HG03520 (cell line): ENCODE results near the gene KCTD21.

Experiments used
- ATAC-seq: cut with Tn5 transposase; IDR thresholded peaks from one replicate; pipeline ENCODE4 v1.9.1; 2021; ENCODE audit warnings: mild to moderate bottlenecking, moderate library complexity; ENCODE audit not compliant: unreplicated experiment

KCTD21 gene

GRCh38 chr11:78219493-78220217, 31.2 kb upstream of the KCTD21 start:
- ATAC-seq = no peak

- no peak for ATAC-seq
Observed at GRCh38 chr11:78218707-78219492, 30.5 kb upstream of the KCTD21 start.

GRCh38 chr11:78217650-78218541, 29.5 kb upstream of the KCTD21 start:
- no peak for ATAC-seq

GRCh38 chr11:78216571-78217287, 28.3 kb upstream of the KCTD21 start:
- ATAC-seq = no peak

- ATAC-seq = no peak
Observed at GRCh38 chr11:78216021-78216420, 27.6 kb upstream of the KCTD21 start.

- no peak for ATAC-seq
Observed at GRCh38 chr11:78214331-78215194, 26.1 kb upstream of the KCTD21 start.

- no peak for ATAC-seq
Observed at GRCh38 chr11:78213526-78214330, 25.3 kb upstream of the KCTD21 start.

- ATAC-seq = no peak
Observed at GRCh38 chr11:78212586-78213371, 24.4 kb upstream of the KCTD21 start.

- ATAC-seq = no peak
Observed at GRCh38 chr11:78211565-78211964, 23.1 kb upstream of the KCTD21 start.

GRCh38 chr11:78210000-78210608, 21.7 kb upstream of the KCTD21 start:
- no peak for ATAC-seq

- ATAC-seq = no peak
Observed at GRCh38 chr11:78209478-78209877, 21.1 kb upstream of the KCTD21 start.

- ATAC-seq = no peak
Observed at GRCh38 chr11:78208257-78209165, 20.1 kb upstream of the KCTD21 start.

GRCh38 chr11:78207532-78208256, 19.3 kb upstream of the KCTD21 start:
- ATAC-seq = no peak

- no peak for ATAC-seq
Observed at GRCh38 chr11:78205691-78206090, 17.3 kb upstream of the KCTD21 start.

GRCh38 chr11:78205256-78205655, 16.8 kb upstream of the KCTD21 start:
- ATAC-seq = no peak

- ATAC-seq = no peak
Observed at GRCh38 chr11:78203184-78203583, 14.8 kb upstream of the KCTD21 start.
